Measurements from ENCODE around the gene TAC4.

The TAC4 gene

DNA sequence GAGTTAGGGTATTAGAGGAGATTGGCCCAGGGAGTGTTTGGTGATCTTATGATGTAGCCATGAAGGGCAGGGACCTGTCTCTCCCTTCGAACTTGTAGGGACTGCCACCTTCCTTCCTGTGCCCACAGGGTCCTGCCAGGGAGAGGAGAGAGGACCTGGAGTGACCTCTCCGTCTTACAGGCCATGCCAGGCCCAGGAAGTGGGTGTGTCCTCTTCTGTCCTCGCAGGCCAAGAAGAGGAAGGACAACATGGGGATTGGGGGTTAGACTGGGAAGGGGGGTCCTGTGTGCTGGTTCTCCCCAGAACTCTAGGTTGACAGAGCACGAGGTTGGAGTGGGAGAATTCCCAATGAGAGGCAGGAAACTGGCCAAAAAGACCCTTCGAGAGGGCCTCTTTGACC is 43.4 kb upstream of the TAC4 start:
- H3K4me3 ChIP-seq (ENCODE audit: low read depth, low read length): no peak overlapping the region
- in situ Hi-C loops (cut with HindIII; ENCODE audit: low sequenced_read_pairs): no loop called here
- TF ChIP-seq CTCF (IDR thresholded peaks at IDR 0.05; ENCODE audit: low read depth, low read length, missing control alignments): no peak
- no peak for DNase-seq (ENCODE audit: low read depth)

GRCh38 chr17:49890852-49891251 is 43.0 kb upstream of the TAC4 start:
- DNase-seq (ENCODE audit: low read depth): no peak
- H3K4me3 ChIP-seq (ENCODE audit: low read depth, low read length): no peak overlapping the region
- no peak for TF ChIP-seq CTCF (IDR thresholded peaks at IDR 0.05; ENCODE audit: low read depth, low read length, missing control alignments)
- in situ Hi-C loops (cut with HindIII; ENCODE audit: low sequenced_read_pairs): no loop called here

DNA sequence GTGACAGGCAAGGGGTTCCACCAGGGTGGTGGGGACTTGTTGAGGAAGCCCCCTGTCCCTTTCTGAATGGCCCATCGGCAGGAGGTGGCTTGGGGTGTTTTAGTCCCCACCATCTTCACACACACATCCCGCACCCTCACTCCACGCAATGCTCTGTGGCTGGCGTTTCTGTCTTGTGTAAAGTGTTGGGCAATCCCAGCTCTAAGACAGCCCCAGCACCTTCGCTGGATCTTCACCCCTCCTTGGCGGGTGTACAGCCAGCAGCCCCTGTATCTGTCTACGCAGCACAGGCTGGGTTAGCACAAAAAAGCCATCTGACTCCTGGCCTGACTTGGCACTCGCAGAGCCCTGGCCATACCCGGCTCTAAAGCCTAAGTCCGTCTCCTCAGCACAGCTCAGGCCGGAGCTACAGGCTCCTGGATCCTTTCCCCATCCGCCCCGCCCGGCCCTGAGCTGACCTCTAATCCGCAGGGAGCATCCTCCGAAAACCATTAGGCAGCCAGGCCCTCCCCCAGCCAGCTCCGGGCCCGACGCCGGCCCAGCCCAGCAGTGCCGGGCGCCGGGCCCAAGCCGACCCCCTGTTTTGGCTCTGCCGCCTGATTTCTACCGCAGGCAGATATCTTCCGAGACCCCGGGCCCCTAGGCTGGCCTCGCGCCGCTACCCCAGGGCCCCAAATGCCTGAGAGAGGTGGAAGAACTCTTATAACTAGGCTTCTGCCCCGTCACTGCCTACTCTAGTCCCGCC is 42.4 kb upstream of the TAC4 start:
- TF ChIP-seq CTCF (IDR thresholded peaks at IDR 0.05; ENCODE audit: low read depth, low read length, missing control alignments): no peak
- DNase-seq (ENCODE audit: low read depth): no peak
- in situ Hi-C loops (cut with HindIII; ENCODE audit: low sequenced_read_pairs): no loop called here
- no peak overlapping the region for H3K4me3 ChIP-seq (ENCODE audit: low read depth, low read length)

DNA sequence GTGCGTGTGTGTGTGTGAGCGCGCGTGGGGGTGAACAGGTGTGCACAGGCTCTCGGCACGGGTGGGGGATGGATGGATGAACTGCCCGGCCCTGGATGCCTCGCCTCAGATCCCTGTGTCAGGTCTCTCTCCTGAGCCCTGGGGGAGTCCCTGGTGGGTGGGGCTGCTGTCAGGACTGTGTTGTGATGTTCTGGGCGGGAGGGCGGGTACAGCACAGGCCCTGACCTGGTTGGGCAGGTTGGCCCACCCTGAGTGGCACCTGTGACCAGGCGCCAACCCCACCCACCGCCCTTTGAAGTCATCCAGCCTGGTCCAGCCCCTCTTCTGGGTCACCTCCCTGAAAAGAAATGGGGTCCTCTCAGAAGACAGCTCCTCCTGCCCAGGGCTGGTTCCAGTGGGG is 41.6 kb upstream of the TAC4 start:
- no peak overlapping the region for H3K4me3 ChIP-seq (ENCODE audit: low read depth, low read length)
- in situ Hi-C loops (cut with HindIII; ENCODE audit: low sequenced_read_pairs): no loop called here
- TF ChIP-seq CTCF (IDR thresholded peaks at IDR 0.05; ENCODE audit: low read depth, low read length, missing control alignments): no peak
- no peak for DNase-seq (ENCODE audit: low read depth)

- H3K4me3 ChIP-seq (ENCODE audit: low read depth, low read length): no peak overlapping the region
- no peak for TF ChIP-seq CTCF (IDR thresholded peaks at IDR 0.05; ENCODE audit: low read depth, low read length, missing control alignments)
- in situ Hi-C loops (cut with HindIII; ENCODE audit: low sequenced_read_pairs): no loop called here
- DNase-seq (ENCODE audit: low read depth): no peak
These were observed 40.0 kb upstream of the TAC4 start for GRCh38 chr17:49887744-49888360.

- DNase-seq (ENCODE audit: low read depth): no peak
- in situ Hi-C loops (cut with HindIII; ENCODE audit: low sequenced_read_pairs): no loop called here
These were observed 39.3 kb upstream of the TAC4 start for GRCh38 chr17:49887086-49887743.

More at GRCh38 chr17:49887086-49887743, 39.3 kb upstream of the TAC4 start:
- no peak overlapping the region for H3K4me3 ChIP-seq (ENCODE audit: low read depth, low read length)
- no peak for TF ChIP-seq CTCF (IDR thresholded peaks at IDR 0.05; ENCODE audit: low read depth, low read length, missing control alignments)

Data from astrocyte of the cerebellum (primary cell).